ENCODE data around the gene TMCO4.
"Not testable (repeated sequence)": the region's sequence is repeated elsewhere in the genome, so short reads cannot be mapped to it uniquely, and the experiment has no call there.

TMCO4 gene

GRCh38 chr1:19812875-19813642, 13.3 kb upstream of the TMCO4 start:
- DNase-seq (ENCODE audit: low read depth) = no peak

GRCh38 chr1:19811206-19811851, 11.6 kb upstream of the TMCO4 start:
- DNase-seq (ENCODE audit: low read depth) = no peak

GRCh38 chr1:19809044-19809750, 9.5 kb upstream of the TMCO4 start:
- DNase-seq (ENCODE audit: low read depth) = no peak

GRCh38 chr1:19808351-19808750, 8.6 kb upstream of the TMCO4 start:
- DNase-seq (ENCODE audit: low read depth) = no peak

GRCh38 chr1:19804831-19805251, 5.1 kb upstream of the TMCO4 start:
- no peak for DNase-seq (ENCODE audit: low read depth)

- no peak for DNase-seq (ENCODE audit: low read depth)
Observed at GRCh38 chr1:19802269-19802668, 2.6 kb upstream of the TMCO4 start.

- peak; percentile 31 for DNase-seq (ENCODE audit: low read depth)
Observed at GRCh38 chr1:19800076-19800804, 524 bp upstream of the TMCO4 start.

- no peak for DNase-seq (ENCODE audit: low read depth)
Observed at GRCh38 chr1:19798486-19799229, 1.1 kb downstream of the TMCO4 start.

GRCh38 chr1:19797827-19798226, 1.9 kb downstream of the TMCO4 start:
- no peak for DNase-seq (ENCODE audit: low read depth)

- no peak for DNase-seq (ENCODE audit: low read depth)
Observed at GRCh38 chr1:19794583-19794982, 5.1 kb downstream of the TMCO4 start.

- DNase-seq (ENCODE audit: low read depth) = no peak
Observed at GRCh38 chr1:19793360-19794046, 6.2 kb downstream of the TMCO4 start.

- DNase-seq (ENCODE audit: low read depth) = no peak
Observed at GRCh38 chr1:19792237-19793002, 7.3 kb downstream of the TMCO4 start.

- DNase-seq (ENCODE audit: low read depth) = not testable (repeated sequence)
Observed at GRCh38 chr1:19790061-19790975, 9.4 kb downstream of the TMCO4 start.

- no peak for DNase-seq (ENCODE audit: low read depth)
Observed at GRCh38 chr1:19786988-19787423, 12.7 kb downstream of the TMCO4 start.

- DNase-seq (ENCODE audit: low read depth) = no peak
Observed at GRCh38 chr1:19785660-19786059, 14.1 kb downstream of the TMCO4 start.

- DNase-seq (ENCODE audit: low read depth) = no peak
Observed at GRCh38 chr1:19780267-19780877, 19.3 kb downstream of the TMCO4 start.

- no peak for DNase-seq (ENCODE audit: low read depth)
Observed at GRCh38 chr1:19776933-19777332, 22.8 kb downstream of the TMCO4 start.

- DNase-seq (ENCODE audit: low read depth) = no peak
Observed at GRCh38 chr1:19776287-19776686, 23.4 kb downstream of the TMCO4 start.

GRCh38 chr1:19775831-19776230, 23.9 kb downstream of the TMCO4 start:
- DNase-seq (ENCODE audit: low read depth) = no peak
